NCI-H2107 treated with DMSO at 0.1 percent for 48 hours (cell line): ENCODE results near the gene TXNDC16.
"Not testable (repeated sequence)": the region's sequence is repeated elsewhere in the genome, so short reads cannot be mapped to it uniquely, and the experiment has no call there.

Source experiments
- DNase-seq: peaks from one replicate; lab custom pipeline; 2025; ENCODE audit not compliant: unreplicated experiment; lab: John Stamatoyannopoulos, UW

The TXNDC16 gene, protein sequence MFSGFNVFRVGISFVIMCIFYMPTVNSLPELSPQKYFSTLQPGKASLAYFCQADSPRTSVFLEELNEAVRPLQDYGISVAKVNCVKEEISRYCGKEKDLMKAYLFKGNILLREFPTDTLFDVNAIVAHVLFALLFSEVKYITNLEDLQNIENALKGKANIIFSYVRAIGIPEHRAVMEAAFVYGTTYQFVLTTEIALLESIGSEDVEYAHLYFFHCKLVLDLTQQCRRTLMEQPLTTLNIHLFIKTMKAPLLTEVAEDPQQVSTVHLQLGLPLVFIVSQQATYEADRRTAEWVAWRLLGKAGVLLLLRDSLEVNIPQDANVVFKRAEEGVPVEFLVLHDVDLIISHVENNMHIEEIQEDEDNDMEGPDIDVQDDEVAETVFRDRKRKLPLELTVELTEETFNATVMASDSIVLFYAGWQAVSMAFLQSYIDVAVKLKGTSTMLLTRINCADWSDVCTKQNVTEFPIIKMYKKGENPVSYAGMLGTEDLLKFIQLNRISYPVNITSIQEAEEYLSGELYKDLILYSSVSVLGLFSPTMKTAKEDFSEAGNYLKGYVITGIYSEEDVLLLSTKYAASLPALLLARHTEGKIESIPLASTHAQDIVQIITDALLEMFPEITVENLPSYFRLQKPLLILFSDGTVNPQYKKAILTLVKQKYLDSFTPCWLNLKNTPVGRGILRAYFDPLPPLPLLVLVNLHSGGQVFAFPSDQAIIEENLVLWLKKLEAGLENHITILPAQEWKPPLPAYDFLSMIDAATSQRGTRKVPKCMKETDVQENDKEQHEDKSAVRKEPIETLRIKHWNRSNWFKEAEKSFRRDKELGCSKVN

DNA sequence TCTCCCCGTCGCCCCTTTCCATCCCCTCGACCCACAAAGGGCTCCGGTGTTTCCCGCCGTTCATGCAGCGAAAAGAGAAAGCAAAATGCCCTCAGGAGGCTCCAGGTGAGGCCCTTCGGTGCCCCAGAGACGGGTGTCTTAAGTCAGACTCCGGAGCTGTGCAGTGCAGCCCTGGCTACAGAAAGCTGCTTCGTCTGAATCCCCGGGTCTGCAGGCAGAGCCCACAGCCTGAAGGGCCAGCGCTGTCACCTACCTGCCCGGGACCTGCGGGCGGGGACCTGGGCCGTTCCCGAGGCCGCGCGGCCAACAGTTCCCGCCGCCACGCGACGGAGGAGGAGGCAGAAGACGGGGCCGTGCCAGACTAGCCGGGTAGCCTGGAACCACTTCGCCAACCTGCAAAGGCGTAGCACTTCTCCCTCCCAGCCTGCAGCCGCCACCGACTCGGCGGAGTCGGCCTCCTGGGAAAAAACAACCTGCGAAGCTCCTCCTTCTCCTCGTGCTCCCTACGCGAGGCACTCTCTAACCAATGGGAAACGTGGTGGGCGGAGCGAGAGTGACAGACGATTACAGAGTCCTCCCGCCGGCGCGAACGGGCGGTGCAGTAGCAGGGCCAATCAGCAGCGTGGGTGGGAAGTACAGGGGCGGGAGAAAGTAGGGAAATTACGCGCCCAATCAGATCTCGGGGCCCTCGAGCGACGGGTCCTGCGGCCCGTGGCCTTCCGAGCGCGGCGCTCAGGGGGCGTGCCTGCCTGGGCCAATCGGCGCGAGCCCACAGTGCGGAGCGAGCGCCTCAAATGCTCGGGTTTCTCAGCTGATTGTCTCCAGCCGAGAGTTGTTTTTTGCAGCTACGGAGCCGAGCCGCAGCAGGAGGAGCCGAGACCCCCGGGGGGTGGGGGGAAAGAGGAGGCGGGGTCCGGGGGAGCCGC, at the start of gene TXNDC16, which contains the start of gene GPR137C:
Gene TXNDC16, minus strand, starts transcription at position 443 of the 926 bp plus-strand sequence. CDS start 8,948 bp downstream, outside the sequence.
Gene GPR137C, plus strand, starts transcription at position 774 of the 926 bp plus-strand sequence. CDS start 312 bp downstream, outside the sequence.
- DNase-seq, result peak; percentile 100

DNA sequence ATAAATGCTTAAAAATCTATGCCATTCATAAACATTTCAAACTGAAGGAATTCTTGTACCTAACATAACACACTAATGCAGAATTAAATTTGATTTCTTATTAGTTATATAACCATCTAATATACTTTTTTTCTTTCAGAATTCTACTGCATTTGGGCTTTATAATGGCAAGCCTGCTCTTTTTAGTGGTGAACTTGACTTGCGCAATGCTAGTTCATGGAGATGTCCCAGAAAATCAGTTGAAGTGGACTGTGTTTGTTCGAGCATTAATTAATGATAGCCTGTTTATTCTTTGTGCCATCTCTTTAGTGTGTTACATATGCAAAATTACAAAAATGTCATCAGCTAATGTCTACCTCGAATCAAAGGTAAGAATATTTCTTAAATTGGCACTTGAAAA, 47.7 kb upstream of the TXNDC16 start:
- no peak for DNase-seq

DNA sequence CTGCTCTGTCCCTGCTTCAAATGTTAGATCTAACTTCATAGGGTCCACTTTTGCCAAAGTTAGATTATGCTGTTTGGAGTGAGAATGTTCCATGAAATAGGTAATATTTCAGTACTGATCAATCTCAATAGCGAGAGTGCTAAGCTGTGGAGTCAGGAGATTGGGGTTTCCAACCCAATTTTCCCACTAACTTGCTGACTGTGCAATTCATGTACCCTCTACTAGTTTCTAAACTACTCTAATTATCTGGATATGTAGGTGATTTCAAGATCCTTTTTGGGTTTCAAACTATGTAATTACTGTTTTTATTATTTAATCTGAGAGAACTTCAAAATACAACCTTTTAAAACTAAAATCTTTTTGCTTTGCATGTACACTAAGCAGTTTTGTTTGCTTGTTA, 46.3 kb upstream of the TXNDC16 start:
- no peak for DNase-seq

DNA sequence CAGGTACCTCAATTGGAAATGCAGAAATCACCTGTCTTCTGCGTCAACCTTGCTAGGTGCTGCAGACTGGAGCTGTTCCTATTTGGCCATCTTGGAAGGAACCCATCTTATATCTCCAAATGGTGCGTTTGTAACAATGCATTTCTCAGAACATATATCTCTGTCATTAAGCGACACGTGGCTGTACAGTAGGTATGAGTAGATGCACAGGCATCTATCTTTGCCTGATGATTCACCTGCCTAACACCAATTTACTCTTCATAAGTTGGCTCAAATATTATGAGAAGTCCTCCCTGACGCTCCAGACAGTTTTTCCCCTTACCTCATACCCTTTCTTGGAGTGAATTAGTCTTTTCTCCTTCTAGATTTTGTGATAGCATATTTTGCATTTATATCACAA, 44.6 kb upstream of the TXNDC16 start:
- no peak for DNase-seq

DNA sequence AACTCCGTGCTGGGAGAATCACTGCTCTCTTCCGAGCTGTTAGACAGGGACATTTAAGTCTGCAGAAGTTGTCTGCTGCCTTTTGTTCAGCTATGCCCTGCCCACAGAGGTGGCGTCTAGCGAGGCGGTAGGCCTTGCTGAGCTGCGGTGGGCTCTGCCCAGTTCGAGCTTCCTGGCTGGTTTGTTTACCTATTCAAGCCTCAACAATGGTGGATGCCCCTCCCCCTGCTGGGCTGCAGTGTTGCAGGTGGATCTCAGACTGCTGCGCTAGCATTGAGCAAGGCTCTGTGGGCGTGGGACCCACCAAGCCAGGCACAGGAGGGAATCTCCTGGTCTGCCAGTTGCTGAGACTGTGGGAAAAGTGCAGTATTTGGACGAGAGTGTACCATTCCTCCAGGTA, 44.0 kb upstream of the TXNDC16 start:
- no peak for DNase-seq

DNA sequence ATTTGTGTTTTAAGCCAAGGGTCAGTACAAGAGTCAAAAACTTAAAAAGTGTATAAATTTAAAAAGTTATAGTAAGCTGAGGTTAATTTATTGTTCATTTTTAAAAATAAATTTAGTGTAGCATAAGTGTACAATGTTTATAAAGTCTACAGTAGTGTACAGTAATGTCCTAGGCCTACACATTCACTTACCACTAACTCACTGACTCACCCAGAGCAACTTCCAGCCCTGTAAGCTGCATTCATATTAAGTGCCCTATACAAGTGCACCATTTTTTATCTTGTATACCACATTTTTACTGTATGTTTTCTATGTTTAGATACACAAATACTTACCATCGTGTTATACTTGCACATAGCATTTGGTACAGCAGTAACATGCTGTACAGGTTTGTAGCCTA, 38.0 kb upstream of the TXNDC16 start:
- DNase-seq, result no peak

DNA sequence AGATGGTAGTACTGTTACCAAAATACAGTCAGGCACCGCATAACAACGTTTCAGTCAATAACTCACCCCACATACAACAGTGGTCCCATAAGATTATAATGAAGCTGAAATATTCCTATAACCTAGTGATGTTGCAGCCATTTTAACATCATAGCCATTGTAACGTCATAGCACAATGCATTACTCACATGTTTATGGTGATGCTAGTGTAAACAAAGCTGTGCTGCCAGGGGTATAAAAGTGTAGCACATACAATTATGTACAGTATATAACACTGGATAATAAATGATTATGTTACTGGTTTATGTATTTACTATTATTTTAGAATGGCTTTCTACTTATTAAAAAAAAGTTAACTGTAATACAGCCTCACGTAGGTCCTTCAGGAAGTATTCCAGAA, 37.3 kb upstream of the TXNDC16 start:
- no peak for DNase-seq

DNA sequence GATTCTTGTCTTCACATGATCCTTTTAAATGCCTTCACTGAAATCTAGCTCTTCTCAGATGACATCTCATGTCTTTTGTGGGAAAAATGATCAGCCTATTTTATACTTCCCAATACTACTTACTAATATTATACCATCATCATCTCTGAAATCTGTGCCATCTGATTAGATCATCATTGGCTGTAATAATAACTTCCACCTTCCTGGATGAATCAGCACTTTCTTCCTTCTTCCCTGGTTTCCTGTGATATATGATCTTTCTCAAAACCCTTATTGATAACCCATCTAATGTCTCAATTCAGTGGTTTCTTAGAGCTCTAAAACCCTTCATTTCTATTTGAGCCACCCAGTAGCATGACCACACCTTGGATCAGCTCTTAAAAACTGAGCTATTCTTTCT, 31.2 kb upstream of the TXNDC16 start:
- DNase-seq, result no peak

DNA sequence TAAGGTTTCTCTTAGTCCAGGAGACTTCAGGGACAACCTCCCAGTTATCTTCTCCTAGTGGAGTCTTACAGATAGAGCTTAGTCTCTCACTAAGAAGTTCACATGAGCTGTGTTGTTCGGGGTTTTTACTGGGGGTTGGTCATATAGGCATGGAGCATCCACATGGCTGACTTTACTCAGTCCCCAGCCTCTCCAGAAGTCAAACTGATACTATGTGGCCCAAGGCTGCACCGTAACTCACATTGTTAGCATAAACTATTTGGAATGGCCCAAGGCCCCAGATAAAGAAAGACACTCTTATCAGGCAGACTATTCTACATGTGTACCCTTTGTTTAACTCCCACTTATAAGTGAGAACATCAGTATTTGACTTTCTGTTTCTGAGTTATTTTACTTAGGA, 23.6 kb upstream of the TXNDC16 start:
- DNase-seq, result no peak

DNA sequence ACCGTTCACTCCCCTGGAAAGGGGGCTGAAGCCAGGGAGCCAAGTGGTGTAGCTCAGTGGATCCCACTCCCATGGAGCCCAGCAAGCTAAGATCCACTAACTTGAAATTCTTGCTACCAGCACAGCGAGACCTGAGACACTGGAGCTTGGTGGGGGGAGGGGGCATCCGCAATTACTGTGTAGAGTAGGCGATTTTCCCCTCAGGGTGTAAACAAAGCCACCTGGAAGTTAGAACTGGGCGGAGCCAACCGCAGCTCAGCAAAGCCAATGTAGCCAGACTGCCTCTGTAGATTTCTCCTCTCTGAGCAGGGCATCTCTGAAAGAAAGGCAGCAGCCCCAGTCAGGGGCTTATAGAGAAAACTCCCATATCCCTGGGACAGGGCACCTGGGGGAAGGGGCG, 16.1 kb upstream of the TXNDC16 start:
- DNase-seq, result not testable (repeated sequence)

DNA sequence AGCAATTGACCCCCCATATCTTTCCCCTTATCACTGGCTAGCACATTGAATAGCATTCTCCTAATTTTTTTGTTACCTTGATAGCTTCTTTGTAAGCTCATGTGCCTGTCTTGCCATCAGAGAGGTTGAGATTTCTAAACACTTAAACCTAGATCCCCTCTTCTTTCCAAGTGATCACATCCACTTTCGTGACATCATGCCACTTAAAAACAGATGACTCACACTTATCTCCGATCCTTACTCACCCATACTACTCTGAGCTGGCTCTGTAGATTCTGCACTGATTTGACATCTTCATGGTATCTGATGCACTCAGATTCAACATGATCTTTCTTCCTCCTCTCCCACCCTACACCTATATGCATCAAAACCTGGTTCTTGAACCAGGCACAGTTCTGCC, 10.8 kb upstream of the TXNDC16 start:
- DNase-seq, result no peak

DNA sequence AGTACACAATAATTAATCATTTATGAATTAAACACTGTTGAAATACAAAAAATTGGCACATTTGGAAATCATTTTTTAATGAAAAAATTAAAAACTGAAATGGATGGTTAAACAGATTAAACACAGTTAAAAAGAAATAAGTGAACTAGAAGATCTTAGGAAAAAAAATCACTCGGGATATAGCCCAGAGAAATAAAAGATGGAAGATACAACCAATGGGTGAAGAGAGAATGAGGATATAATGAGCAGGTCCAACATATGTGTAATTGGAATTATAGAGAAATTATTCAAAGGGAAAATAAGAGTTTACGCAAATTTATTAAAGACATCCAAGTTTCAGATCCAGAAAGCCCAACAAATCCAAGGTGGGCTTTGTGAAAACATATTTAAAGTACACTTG, 6.4 kb upstream of the TXNDC16 start:
- no peak for DNase-seq

DNA sequence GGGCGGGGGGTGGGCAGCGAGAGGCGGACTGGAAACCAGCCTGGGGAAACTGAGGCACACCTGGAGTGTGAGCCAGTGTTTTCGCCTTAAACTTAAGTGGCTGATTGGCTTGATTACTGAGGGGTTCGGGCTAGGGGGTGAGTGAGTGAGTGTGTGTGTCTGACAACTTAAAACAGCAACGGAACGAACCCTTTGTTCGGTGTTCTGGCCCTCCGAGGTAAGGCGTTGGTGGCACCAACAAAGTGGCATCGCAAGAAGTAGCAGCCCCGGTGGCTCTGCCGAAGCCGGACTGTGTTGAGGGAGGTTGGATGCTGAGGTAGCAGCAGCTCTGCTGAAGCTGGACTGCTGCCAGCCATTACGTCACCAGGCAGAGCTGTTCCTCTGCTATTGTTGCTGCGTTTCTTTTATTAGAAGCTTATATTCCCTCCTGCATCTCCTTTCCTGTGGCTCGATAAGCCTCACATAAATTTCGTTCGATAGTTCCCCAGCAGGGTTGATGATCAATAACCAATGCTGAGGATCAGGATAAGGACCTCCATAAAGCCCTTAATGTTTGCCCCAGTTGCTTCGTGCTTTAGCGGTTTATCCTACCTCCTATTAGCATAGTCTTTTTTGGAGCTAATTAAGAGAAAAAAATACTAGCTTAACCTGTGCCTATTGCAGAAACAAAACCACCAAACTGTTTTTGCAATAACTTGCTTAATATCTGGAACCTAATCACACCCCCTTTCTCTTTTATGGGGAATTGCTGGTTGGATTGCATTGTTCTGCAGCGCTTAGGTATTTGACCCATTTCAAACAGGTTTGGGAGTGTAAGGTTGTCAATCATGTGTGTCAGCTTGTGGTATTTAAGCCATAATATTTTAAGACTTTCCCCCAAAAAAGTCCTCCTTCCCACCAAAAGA, 1.6 kb upstream of the TXNDC16 start:
- DNase-seq, result peak; percentile 87

DNA sequence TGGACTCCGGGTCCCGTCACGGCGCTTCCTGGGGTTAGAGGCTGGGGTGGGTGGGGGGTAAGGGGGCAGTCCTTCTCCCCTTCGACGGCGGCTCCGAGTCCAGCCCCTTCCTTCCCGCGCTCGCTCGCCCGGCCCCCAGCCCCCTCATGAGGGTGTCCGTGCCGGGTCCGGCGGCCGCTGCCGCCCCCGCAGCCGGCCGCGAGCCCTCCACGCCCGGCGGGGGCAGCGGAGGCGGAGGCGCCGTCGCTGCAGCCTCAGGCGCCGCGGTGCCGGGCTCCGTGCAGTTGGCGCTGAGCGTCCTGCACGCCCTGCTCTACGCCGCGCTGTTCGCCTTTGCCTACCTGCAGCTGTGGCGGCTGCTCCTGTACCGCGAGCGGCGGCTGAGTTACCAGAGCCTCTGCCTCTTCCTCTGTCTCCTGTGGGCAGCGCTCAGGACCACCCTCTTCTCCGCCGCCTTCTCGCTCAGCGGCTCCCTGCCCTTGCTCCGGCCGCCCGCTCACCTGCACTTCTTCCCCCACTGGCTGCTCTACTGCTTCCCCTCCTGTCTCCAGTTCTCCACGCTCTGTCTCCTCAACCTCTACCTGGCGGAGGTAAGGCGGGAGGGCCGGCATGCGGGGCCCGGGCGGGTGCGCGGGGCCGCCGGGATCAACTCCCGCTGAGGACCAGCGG, 831 bp upstream of the TXNDC16 start:
- peak; percentile 48 for DNase-seq

DNA sequence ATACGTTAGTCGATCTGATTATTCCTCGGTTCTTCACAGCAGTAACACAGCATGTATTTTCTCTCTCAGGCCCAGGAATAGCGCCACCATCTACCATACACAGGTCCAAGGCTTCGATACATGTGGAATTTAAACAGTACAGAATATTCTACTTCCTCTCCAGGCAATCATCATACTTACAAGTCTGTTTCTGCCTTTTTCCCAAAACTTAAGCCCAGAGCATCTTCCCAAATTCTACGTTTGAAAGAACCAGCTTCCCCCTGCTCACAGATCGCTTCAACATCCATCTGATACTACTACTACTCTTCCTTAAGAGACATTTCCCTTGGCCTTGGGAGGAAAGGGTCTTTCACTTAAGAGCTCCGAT, 626 bp downstream of the TXNDC16 start:
- peak; percentile 74 for DNase-seq

DNA sequence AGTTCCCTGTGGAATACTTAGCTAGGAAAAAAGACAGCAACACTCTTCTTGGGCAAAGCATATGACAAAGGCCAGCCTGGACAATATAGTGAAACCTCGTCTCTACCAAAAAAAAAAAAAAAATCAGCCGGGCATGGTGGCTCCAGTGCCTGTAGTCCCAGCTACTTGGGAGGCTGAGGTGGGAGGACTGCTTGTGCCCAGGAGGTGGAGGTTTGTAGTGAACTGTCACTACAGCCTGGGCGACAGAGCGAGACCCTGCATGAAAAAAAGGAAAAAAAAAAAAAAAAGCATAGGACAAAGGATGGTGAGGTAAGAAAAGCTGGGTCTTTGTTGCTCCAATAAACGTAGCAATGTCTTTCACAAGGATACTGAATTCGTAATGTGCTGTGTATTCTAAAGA, 1.1 kb downstream of the TXNDC16 start:
- DNase-seq, result peak; percentile 29

DNA sequence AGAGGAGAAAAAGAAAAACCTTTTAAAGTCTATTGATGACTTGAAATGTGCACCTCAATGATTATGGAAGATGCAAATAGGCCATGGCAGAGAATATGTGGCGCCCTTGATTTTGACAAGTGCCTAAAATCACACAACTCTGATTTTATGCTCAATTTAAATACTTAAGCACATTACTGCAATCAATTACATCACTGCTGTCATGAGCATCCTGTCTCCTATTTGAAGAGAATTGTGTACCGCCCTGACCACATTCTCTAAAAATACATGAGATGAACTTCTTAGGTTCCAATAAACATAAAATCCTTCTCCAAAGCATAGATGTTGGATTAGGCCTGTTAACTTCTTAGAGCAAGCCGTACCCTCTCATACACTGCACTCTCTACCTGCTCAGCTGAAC, 1.6 kb downstream of the TXNDC16 start:
- DNase-seq, result no peak

DNA sequence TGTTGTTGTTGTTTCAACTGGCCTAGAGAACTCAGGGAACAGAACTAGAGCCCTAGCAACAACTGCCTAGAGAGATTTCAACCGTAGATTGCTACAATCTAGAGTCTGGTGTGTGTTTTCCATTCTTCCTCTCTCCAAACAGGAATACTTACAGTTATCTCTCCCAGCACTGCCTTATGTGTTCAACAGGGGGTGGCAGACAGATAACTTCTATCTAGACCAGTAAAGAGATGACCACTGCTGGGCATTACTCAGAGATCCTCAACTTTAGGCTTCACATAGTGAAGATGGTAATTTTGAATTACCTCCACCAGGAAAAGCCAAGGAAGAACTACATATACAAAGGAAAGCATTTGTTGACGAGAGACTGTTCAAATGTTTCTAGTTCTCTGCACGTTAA, 4.8 kb downstream of the TXNDC16 start:
- no peak for DNase-seq

DNA sequence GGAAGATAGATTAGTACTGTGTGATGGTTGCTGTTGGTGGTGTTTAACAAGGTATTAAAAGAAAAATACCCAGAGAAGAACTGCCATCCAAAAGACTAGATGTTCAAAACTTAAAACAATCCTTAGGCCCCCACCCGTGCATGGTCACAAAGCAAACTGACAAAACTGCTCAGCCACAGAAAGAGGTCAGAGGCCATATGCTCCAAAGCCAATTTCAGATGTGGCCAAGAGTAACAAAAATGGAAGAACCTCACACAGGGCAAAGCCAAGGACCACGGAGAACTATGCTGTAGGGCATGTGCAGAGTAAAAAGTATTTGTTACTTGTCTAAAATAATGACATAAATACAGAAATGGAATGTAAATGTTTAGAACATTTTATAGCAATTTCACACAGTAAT, 5.3 kb downstream of the TXNDC16 start:
- DNase-seq, result no peak

DNA sequence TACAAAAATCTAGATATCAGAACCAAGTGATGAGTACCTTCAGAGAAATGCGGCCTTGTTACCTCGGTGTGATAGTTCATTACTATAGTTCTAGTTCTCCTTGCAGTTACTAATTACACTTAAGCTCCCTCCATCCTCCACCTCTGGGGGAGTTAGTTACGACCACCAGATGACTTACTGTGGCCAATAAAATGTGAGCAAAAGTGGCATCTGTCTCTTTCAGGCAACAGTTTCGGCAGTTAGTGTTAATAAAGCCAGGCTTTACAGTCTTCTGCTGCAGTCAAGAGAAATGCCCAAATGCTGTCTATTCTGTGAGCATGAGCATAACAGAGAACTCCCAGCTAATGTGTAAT, 6.0 kb downstream of the TXNDC16 start:
- no peak for DNase-seq
